ENCODE data around the gene PPP2R2D.
"Not testable (repeated sequence)": the region's sequence is repeated elsewhere in the genome, so short reads cannot be mapped to it uniquely, and the experiment has no call there.

Gene PPP2R2D

DNA sequence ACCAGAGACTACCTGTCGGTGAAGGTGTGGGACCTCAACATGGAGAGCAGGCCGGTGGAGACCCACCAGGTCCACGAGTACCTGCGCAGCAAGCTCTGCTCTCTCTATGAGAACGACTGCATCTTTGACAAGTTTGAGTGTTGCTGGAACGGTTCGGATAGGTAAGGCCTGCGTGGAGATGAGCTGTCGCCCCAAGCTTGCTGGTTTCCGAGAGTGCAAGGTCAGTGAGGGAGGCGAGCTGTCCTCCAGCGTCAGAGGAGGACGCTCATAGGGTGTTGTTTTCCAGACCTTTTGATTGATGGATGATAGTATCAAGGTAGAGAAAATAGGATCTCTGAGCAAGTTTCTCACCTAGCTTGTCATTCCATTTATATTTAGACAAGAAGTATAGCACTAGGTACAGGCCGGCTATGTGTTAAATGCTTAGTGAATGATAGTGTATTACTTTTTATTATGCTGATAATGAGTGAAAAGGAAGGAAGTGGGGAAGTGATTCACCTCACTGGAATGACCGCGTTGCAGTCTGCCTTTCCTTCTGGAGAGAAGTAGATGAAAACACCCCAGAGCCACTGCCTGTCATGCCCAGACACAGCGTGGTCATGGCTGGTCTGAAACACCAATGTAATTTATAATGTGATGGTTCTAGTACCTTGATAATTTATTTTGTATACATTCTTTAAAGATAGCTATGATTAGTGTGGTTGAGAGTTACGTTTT lies 47.0 kb downstream of the PPP2R2D start:
- DNase-seq (ENCODE audit: low spot score) (peak; percentile 63), FAIRE-seq (peak; percentile 39)

DNA sequence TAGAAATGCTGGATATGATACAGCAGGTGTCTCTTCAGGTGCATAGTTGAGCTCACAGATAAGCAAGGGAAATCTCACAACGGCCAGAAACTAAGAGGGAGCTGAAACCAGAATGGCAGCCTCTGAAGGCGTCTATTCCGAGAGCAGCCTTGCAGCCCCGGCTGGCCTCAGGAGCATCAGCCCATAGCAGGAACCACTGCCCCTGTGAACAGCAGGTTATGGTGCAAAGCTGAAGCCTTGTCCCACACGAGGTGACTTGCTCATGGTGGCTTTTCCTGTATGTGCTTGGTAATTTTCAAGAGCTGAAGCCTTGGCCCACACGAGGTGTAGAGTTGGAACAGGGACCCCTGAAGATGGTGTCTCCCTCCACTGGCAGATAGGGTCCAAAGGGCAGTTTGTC lies 47.7 kb downstream of the PPP2R2D start:
- FAIRE-seq (no peak), DNase-seq (ENCODE audit: low spot score) (no peak)

DNA sequence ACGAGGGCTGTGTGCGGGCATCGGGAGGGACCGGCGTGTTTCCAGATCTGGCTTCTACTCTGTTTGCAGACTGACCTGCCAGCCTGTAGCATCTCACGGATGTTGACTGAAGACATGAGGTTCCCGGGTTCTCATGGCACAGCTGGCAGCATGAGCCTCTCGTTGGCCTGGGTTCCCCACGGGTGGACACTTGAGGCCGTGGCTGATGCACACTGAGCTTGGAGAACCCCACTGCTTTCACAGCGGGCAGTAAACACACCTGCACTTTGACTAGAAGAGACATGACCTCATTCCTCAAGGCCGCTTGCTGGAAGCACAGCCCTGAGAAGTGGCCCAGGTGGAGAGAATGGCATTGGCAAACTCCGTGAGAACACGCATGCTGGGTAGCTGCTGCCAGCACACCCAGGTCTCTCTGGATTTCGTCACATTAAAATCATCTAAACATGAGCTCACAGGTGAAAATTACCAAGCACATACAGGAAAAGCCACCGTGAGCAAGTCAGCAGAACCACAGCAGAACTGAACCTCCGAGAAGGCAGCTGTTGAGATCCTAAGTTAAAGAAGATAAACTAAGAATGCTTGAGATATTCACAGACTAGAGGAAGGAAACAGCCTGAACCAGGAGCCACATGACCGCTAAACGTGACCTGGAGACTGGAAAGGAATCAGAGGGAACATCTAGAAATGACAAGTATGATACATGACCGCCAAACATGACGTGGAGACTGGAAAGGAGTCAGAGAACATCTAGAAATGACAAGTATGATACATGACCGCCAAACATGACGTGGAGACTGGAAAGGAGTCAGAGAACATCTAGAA lies 48.4 kb downstream of the PPP2R2D start:
- FAIRE-seq (no peak), DNase-seq (ENCODE audit: low spot score) (no peak)

DNA sequence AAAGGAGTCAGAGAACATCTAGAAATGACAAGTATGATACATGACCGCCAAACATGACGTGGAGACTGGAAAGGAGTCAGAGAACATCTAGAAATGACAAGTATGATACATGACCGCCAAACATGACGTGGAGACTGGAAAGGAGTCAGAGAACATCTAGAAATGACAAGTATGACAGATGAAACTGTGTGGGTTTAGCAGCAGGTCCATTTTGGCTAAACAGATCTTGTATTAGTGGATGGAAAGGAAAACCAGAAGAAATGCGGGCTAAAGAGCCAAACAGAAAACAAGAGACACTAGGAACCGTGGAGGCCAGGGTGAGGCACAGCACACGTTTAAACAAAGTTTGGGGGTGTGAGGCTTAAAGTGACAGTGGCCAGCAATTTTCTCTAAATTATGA lies 49.1 kb downstream of the PPP2R2D start:
- not testable (repeated sequence) for FAIRE-seq; DNase-seq (ENCODE audit: low spot score)

DNA sequence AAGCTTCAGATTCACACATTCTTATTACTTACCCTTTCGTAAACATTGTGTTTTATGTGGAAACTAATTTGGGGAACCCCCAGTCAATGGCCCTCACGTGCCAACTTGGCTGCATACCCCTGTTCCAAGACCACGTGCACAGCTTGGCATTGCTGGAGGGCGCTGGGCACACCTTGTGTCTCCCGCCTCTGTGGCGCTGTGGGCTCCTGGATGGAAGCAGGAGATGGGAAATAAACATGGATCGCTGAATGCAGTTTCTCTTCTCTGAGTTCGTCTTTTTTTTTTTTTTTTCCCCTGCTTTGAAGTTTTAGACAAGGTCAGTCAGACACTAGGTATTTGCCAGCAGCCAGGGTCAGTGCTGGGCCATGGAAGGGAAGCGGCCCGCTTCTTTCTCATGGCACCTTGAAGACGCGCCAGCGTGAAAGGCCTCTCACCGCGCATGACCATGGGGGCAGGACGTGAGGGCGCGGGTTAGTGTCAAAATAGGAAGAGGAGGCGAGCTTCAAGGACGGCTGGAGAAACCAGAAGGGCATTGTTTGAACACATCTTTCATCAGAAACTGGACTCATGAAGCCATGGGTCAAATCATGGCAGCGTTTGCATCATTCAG lies 53.7 kb downstream of the PPP2R2D start:
- FAIRE-seq (no peak), DNase-seq (ENCODE audit: low spot score) (no peak)

DNA sequence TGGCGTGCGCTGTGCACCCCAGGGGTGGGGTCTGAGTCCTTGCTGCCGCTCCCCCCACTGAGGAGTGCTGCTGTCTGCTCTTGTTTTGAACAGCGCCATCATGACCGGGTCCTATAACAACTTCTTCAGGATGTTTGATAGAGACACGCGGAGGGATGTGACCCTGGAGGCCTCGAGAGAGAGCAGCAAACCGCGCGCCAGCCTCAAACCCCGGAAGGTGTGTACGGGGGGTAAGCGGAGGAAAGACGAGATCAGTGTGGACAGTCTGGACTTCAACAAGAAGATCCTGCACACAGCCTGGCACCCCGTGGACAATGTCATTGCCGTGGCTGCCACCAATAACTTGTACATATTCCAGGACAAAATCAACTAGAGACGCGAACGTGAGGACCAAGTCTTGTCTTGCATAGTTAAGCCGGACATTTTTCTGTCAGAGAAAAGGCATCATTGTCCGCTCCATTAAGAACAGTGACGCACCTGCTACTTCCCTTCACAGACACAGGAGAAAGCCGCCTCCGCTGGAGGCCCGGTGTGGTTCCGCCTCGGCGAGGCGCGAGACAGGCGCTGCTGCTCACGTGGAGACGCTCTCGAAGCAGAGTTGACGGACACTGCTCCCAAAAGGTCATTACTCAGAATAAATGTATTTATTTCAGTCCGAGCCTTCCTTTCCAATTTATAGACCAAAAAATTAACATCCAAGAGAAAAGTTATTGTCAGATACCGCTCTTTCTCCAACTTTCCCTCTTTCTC lies 55.0 kb downstream of the PPP2R2D start:
- DNase-seq (ENCODE audit: low spot score) (no peak), FAIRE-seq (no peak)

DNA sequence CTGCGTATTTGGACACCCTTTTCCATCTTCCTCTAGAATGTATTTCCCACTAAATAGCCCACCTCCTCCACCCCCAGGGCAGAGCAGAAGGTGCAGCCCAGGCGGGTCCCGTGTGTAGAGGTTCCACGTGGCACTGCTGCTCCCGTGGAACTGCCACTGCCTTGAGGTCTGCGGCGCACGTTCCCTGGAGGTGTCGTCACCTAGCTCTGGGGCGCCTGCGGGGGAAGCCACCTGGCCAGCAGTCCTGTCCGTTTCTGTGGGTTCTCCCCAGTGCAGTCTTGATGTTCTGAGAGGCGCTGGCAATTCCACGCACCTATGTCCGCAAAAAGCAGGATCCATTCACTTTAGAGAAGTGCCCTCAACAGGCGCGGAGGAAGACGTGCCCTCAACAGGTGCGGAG lies 59.0 kb downstream of the PPP2R2D start:
- FAIRE-seq (no peak), DNase-seq (ENCODE audit: low spot score) (no peak)

DNA sequence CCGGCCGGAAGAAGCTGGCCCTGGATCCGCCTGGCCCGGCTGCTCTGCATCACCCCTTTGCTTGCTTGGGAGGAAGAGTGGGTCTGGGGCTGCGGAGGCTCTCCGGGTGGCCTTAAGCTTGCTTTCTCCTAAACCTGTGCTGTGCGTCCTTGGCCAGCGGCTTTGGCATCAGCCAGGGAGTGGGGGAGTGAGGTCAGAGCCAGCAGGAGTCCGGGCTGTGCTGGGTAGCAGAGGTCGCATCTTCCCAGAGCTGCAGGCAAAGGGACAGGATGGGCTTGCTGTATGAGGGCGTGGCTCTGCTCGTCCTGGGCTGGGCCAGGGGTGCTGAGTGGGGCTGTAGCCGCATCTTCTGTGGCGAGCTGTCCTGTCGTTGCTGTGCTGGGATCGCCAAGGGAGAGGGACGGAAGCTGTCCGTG lies 59.8 kb downstream of the PPP2R2D start:
- FAIRE-seq (no peak), DNase-seq (ENCODE audit: low spot score) (no peak)

DNA sequence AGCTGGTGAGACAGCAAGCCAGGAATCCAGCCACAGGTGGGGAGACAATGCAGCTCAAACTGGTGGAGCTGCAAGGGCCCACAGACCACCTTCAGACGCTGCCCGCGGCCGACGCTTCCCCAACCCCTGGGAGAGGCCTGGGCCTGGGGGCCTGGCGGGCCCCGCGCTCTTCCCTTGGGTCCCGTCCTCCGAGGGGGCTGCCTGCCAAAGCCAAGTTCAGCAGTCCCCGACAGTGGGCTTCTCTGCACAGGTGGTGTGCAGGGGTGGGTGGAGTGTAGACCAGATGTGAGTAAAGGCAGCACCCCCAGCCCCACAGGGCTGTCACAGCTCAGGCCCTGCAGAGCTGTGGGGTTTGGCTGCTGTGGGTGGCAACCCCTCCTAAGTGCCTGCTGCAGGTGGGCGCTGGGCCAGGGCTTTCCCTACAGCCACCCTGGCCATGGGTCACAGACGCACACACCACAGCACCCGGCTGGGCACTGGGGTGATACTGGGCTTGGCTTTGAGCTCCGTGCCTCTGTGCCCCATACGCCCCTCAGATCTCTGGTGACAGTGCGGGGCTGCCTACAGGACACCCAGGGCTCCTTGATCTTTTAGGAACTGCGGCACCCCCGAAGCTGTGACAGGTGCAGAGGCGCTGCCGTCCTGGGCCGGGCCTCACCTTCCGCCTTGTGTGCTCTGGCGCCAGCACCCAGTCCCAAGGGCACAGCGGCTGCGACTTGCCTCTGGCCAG lies 60.4 kb downstream of the PPP2R2D start:
- FAIRE-seq (no peak), DNase-seq (ENCODE audit: low spot score) (no peak)

DNA sequence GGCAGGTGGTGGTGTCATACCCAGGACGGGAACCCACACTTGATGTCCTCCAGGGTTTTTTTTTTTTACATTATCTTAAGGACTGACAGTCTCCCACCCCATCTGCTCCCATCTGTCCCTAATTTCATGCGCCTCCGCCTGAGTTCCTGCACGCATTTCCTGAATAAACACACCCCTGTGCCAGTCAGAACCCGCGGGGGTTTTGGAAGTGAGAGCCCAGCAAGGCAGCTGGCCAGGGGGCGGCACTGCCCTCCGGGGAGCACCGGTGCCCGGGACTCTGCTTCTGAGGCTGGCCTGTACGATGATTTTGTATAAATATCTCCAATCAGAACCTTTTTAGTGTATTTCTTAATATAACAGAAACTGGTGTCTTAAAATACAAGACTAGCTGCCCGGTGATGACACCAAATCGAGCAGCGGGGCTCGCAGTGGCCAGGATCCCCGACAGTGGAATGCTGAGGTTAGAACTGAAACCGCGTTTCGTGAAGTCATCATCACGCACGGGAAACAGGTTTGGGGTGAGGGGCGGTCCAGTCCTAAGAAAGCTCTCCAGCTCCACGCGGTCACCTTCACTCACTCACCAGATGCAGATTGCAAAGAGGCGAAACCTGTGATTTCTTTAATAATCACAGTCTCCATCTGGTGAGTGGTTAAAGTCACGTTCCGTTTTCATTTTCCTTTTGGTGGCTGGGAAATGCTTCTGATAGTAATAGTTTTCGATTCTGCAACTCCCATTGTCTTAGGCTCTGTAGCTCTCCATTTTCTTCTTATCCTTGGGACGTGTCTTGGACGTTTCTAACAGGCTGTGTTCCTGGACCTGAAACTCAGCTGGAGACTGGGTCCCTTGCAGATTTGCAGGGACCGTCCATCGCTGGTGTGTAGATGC lies 61.2 kb downstream of the PPP2R2D start:
- FAIRE-seq, result no peak
- DNase-seq (ENCODE audit: low spot score), result no peak

DNA sequence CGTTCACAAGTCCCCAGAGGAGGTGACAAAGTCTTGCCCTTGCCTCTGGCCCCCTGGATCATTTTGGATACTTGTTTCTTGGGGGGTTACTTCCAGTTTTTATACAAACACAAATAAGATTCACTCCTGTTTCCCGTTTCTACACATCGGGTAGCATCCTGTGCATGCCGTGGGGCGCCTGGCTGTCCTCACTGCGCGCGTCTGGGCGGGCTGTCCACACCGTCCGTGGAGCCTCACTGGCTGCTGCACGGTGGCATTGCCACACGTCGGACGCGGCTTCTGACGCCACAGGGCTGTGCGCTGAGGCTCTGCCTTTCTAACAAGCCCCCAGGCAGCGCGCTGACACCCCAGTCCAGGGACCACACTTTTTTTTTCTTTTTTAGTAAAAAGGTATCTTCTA lies 62.5 kb downstream of the PPP2R2D start:
- DNase-seq (ENCODE audit: low spot score) (no peak), FAIRE-seq (no peak)

DNA sequence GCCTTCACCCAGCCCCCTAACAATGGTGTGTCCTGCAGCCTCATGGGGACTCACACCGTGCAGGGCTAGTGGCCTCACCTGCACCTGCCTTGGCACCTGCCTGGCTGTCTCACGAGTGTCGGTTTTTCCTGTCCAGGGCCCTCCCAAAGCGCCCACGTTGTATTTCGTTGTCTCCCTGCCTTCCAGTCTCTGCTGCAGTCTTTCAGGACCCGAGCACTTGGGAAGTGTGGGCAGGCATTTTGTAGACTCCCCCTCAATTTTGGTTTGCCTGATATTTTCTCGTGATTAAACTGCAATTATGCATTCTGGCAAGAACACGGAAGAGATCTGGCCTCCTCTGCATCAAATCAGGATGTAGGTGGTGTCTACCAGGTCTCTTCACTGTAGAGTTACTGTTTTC lies 63.0 kb downstream of the PPP2R2D start:
- DNase-seq (ENCODE audit: low spot score) (no peak), FAIRE-seq (no peak)

DNA sequence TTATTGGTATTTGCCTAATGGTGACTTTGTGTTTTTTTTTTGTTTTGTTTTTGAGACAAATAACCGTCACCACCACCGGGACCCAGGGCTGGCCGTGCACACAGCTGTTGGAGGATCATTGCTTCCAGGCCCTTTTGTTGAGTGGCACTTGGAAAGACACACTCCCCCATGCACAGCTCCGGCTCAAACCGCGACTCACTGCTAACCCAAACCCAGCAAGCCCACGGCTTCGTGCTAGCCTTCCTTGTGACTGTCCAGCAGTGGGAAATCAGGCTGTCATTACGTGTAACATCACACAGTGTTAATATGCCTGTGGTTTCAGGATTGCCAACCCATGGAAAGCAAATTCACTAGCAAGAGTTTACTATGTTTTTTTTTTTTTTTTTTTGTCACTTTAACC lies 63.5 kb downstream of the PPP2R2D start:
- FAIRE-seq, result no peak
- no peak for DNase-seq (ENCODE audit: low spot score)

DNA sequence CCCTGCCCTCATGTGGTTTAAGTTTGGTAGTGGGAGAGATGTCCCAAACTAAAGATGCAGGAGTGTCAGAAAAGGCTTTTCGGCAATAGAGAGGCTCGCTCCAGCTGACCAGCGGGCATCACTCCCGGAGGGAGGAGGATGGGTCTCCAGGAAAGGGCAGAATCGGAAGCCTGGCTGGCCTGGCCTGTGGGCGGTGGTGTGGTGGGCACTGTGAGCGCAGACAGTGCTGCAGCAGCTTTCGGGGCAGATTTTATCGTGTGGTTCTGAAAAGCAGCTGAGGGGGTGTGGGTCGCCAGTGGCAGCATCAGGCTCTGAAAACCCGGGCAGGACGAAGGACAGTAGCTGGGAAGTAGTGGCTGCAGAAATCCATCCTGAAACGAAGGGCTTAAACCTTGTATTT lies 68.1 kb downstream of the PPP2R2D start:
- DNase-seq (ENCODE audit: low spot score) (no peak), FAIRE-seq (no peak)

DNA sequence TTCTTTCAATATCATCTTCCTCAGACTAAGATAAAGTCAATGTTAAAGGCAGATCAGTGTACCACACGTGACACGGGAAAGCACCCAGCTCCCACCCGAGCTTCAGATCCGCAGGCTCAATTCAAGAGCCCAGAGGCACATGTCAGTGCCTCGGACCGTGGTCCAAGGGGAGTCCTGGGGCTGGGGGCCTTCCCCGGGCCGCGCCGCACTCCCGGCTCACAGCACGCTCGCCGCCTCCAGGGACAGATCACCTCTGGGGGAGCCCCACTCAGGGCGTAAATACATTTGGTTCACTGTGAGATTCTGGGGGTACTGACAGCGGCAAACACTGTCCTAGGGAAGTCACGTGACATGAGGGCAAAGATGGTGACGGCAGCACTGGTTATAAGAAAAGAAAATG lies 70.1 kb downstream of the PPP2R2D start:
- DNase-seq (ENCODE audit: low spot score) (no peak), FAIRE-seq (no peak)

DNA sequence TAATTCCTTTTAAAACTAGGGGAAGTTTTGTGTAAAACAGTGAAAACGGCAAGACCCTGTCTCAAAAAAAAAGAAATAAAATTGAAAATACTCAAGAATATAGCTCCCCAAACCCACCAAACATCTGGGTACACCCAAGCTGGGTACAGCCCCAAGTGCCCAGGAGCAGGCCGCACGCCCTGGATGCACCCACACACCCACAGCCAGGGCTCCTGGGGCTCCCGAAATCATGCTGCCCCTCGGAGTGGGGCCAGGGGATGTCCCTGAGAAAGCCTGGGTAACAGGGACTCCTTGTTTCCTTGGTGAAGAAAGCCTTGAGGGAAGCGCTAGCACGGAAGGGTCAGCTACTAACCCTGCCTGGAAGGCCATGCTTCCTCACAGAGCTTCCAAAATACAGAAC lies 70.8 kb downstream of the PPP2R2D start:
- no peak for DNase-seq (ENCODE audit: low spot score)
- FAIRE-seq, result no peak

DNA sequence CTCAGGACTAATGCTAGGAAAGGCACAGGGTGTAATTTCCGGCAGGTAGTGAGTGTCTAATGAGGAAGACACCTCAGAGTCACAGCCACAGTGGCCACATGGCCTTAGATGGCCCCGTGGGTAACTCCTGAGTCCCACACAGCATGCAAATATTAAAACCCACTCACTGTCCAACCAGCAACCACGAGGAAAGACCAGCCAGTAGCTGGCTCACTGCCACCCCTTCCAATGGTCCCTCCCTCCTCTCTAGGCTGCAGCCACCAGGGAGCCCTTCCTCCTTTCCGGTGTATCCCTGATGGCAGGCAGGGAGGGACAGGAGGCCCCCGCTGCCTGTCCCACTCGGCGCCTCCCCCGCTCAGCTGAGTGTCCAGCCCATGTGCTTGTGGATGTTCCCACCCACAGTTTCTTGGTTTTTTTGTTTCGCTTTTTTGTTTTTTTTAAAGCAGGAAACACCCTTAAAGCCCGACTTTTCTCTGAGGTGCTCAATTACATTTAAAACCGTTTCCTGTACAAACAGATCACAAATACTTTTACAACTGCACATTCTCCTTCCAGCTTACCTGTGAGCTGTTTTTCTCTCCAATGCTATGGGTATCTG lies 71.8 kb downstream of the PPP2R2D start:
- no peak for DNase-seq (ENCODE audit: low spot score)
- FAIRE-seq, result no peak

DNA sequence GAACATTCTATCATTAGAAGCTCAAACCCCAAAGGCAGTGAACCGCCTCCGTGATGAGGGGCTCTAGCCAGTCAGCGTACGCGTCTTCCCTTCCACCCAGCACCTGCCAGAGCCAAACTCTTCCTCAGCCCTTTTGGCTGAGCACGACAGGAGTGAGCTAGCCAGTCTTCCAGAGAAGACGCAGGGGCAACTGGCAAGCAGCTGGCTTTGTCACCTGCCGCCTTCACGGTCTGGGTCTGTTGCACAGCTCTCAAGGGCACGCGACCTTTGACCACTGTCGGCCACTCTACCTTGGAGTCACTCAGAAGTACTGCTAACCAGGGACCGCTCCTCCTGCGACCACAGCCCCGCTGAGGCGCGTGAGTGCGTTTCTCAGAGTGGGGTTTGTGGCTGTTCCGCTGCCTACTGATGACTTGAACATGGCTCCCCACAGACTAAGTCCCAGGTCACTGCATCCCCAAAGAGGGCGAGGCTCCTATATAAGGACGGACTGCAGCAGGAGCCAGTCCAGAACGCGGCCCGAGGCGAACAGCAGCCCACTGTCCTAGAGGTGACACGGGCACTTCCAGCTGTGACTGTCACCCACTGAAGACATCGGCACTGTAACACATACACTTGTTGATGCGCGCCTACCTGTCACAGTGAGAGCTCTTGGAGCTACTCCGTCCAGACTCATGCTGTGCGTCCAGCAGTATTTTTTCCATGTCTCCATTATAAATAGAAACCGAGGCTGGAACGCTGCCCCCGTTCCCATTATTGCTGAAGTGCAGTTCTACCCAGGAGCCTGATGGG lies 72.5 kb downstream of the PPP2R2D start:
- FAIRE-seq (no peak), DNase-seq (ENCODE audit: low spot score) (no peak)
